Suprapubic skin (tissue), 4 donors: Measurements from ENCODE around the gene GPATCH1. TPM values are rescaled to one million over a fixed set of nuclear protein-coding genes. Genes with fewer than 3 reads are reported as not detected.

Source experiments
- DNase-seq, 2 donors: peaks; one replicate each; pipeline ENCODE4 v3.0.0-alpha.2; 2019; ENCODE audit warnings: low spot score in 2 of 2
- H3K27ac ChIP-seq: fragments of 200-600 bp; sonication (generic); one replicate; pipeline ENCODE4 v1.5.1; 2019
- H3K27me3 ChIP-seq: fragments of 200-600 bp; sonication (generic); one replicate; pipeline ENCODE4 v1.5.1; 2019
- H3K36me3 ChIP-seq: fragments of 200-600 bp; sonication (generic); one replicate; pipeline ENCODE4 v1.5.1; 2019
- H3K4me1 ChIP-seq: fragments of 200-600 bp; sonication (generic); one replicate; pipeline ENCODE4 v1.5.1; 2019
- H3K4me3 ChIP-seq: fragments of 200-600 bp; sonication (generic); one replicate; pipeline ENCODE4 v1.5.1; 2019; ENCODE audit warnings: mild to moderate bottlenecking
- H3K9me3 ChIP-seq: fragments of 200-600 bp; sonication (generic); one replicate; pipeline ENCODE4 v1.5.1; 2019
- CTCF ChIP-seq, 2 donors: fragments of 200-600 bp in 1 of 2; fragments of 450-650 bp in 1 of 2; sonication (generic) in 1 of 2; IDR thresholded peaks; one replicate each; pipeline ENCODE4 v1.5.1; 2016 to 2019; ENCODE audit warnings: antibody characterized with exemption in 2 of 2, mild to moderate bottlenecking in 1 of 2, moderate library complexity in 1 of 2
- EP300 ChIP-seq: sonication (generic); formaldehyde crosslinking; IDR thresholded peaks from one replicate; pipeline ENCODE4 v1.6.1; 2017; ENCODE audit warnings: antibody characterized with exemption
- POLR2A ChIP-seq, 2 donors: fragments of 450-650 bp; IDR thresholded peaks; one replicate each; pipeline ENCODE4 v1.6.1; 2017; ENCODE audit warnings: antibody characterized with exemption in 2 of 2, mild to moderate bottlenecking in 2 of 2, moderate library complexity in 2 of 2
- POLR2AphosphoS5 ChIP-seq, 3 donors: sonication (generic); formaldehyde crosslinking; IDR thresholded peaks; one replicate each; pipeline ENCODE4 v1.6.1; 2017; ENCODE audit warnings: antibody characterized with exemption in 3 of 3
- WGBS: methylation state at CpG from one replicate; pipeline ENCODE4 v1.1.5; 2018; 5-methylcytosine and 5-hydroxymethylcytosine counted together
- total RNA-seq, 4 donors: library from RNA; depleted of rRNA; stranded (reverse); fragments of >200 nt; gene quantifications; one replicate each; pipeline ENCODE4 v1.1.0, GENCODE V29; 2016

GPATCH1 gene
- total RNA-seq, 4 donors from 2014 or later, result 8.0 to 29.3 (median 14.3) TPM

GRCh38 chr19:33110137-33110910 lies 29.3 kb downstream of the GPATCH1 start:
- WGBS, result 93% methylated on average over 9 of the region's 9 CpGs
- no peaks in the 10 kb centered on the region for H3K9me3 ChIP-seq
- H3K27ac ChIP-seq, result no peak overlapping the region
- H3K4me1 ChIP-seq, result no peaks in the 10 kb centered on the region
- peaks cover 88% of the 10 kb centered on the region for H3K36me3 ChIP-seq
- no peak for DNase-seq
- H3K27me3 ChIP-seq, result no peaks in the 10 kb centered on the region
- no peak overlapping the region for H3K4me3 ChIP-seq
- TF ChIP-seq CTCF (IDR thresholded peaks at IDR 0.05), result no peak
- TF ChIP-seq POLR2A (IDR thresholded peaks at IDR 0.05), result no peak
- TF ChIP-seq POLR2AphosphoS5 (IDR thresholded peaks at IDR 0.05), result no peak
- TF ChIP-seq EP300, result no peak

GRCh38 chr19:33111587-33111986 lies 30.6 kb downstream of the GPATCH1 start:
- H3K36me3 ChIP-seq, result peaks cover 92% of the 10 kb centered on the region
- no peaks in the 10 kb centered on the region for H3K27me3 ChIP-seq
- WGBS, result 87% methylated on average over 11 of the region's 11 CpGs
- no peak overlapping the region for H3K4me3 ChIP-seq
- H3K27ac ChIP-seq, result no peak overlapping the region
- DNase-seq, result no peak
- no peak for TF ChIP-seq POLR2AphosphoS5 (IDR thresholded peaks at IDR 0.05)
- no peak for TF ChIP-seq CTCF (IDR thresholded peaks at IDR 0.05)
- no peak for TF ChIP-seq POLR2A (IDR thresholded peaks at IDR 0.05)
- H3K9me3 ChIP-seq, result no peaks in the 10 kb centered on the region
- no peaks in the 10 kb centered on the region for H3K4me1 ChIP-seq

GRCh38 chr19:33114312-33114711 lies 33.3 kb downstream of the GPATCH1 start:
- H3K27ac ChIP-seq, result no peak overlapping the region
- H3K36me3 ChIP-seq, result peaks cover 92% of the 10 kb centered on the region
- H3K27me3 ChIP-seq, result no peaks in the 10 kb centered on the region
- WGBS, result 85% methylated on average over 4 of the region's 4 CpGs
- TF ChIP-seq POLR2A (IDR thresholded peaks at IDR 0.05) (no peak), CTCF (IDR thresholded peaks at IDR 0.05) (no peak), EP300 (no peak), POLR2AphosphoS5 (IDR thresholded peaks at IDR 0.05) (no peak)
- no peaks in the 10 kb centered on the region for H3K9me3 ChIP-seq
- no peaks in the 10 kb centered on the region for H3K4me1 ChIP-seq
- no peak for DNase-seq
- no peak overlapping the region for H3K4me3 ChIP-seq

- peaks cover 69% of the 10 kb centered on the region for H3K36me3 ChIP-seq
- H3K4me3 ChIP-seq, result no peak overlapping the region
- no peak overlapping the region for H3K27ac ChIP-seq
- no peaks in the 10 kb centered on the region for H3K27me3 ChIP-seq
- H3K4me1 ChIP-seq, result no peaks in the 10 kb centered on the region
- 89% methylated on average over 8 of the region's 8 CpGs for WGBS
- no peaks in the 10 kb centered on the region for H3K9me3 ChIP-seq
- no peak for DNase-seq
- no peak for TF ChIP-seq POLR2AphosphoS5 (IDR thresholded peaks at IDR 0.05)
- no peak for TF ChIP-seq POLR2A (IDR thresholded peaks at IDR 0.05)
- no peak for TF ChIP-seq CTCF (IDR thresholded peaks at IDR 0.05)
- TF ChIP-seq EP300, result no peak
Observed at GRCh38 chr19:33117501-33117900, 36.5 kb downstream of the GPATCH1 start.

GRCh38 chr19:33118643-33119042 lies 37.7 kb downstream of the GPATCH1 start:
- H3K27ac ChIP-seq, result no peak overlapping the region
- H3K27me3 ChIP-seq, result no peaks in the 10 kb centered on the region
- TF ChIP-seq EP300 (no peak), CTCF (IDR thresholded peaks at IDR 0.05) (no peak), POLR2A (IDR thresholded peaks at IDR 0.05) (no peak), POLR2AphosphoS5 (IDR thresholded peaks at IDR 0.05) (no peak)
- 93% methylated on average over 10 of the region's 10 CpGs for WGBS
- no peak for DNase-seq
- no peak overlapping the region for H3K4me3 ChIP-seq
- H3K9me3 ChIP-seq, result no peaks in the 10 kb centered on the region
- no peaks in the 10 kb centered on the region for H3K4me1 ChIP-seq
- peaks cover 69% of the 10 kb centered on the region for H3K36me3 ChIP-seq
